ENCODE data around the gene DYRK1A. TPM values are rescaled to one million over a fixed set of nuclear protein-coding genes. Genes with fewer than 3 reads are reported as not detected.

The DYRK1A gene
- total and polyA plus RNA-seq, 10 of the 15 experiments (the other 5 are each of a cell fraction or from before 2014, with no cell fraction given): 2.4 to 68.6 (median 30.7) TPM

- no peak for TF ChIP-seq HDAC2 (IDR thresholded peaks at IDR 0.05)
- no peak for TF ChIP-seq SREBF1 (IDR thresholded peaks at IDR 0.05; ENCODE audit: low read length)
- TF ChIP-seq ZNF24 (IDR thresholded peaks at IDR 0.05): no peak
- TF ChIP-seq MYC (IDR thresholded peaks at IDR 0.05; ENCODE audit: insufficient read depth, insufficient read length, insufficient replicate concordance, low read length, severe bottlenecking): no peak
- no peak for TF ChIP-seq SP1 (IDR thresholded peaks at IDR 0.05; ENCODE audit: low read depth, low read length)
- no peak for TF ChIP-seq CEBPB (IDR thresholded peaks at IDR 0.05; ENCODE audit: borderline replicate concordance in 1 of 2, low read depth in 2 of 2, low read length in 2 of 2)
Measured at GRCh38 chr21:37529649-37530048, 163.1 kb downstream of the DYRK1A start (continued).

GRCh38 chr21:37530901-37531351 is 164.4 kb downstream of the DYRK1A start:
- H3K9ac ChIP-seq (ENCODE audit: control insufficient read depth, insufficient read depth, low read length): no peak overlapping the region
- no peak for DNase-seq (ENCODE audit: low read depth, low spot score)
- ATAC-seq: no peak
- ChIA-PET SMC1A (ENCODE audit: uncharacterized antibody, unreplicated experiment) (interaction anchor here (0.9 to 2.3 kb wide), 3 partner anchors 19 to 33 kb away, joined by 3 to 8 read pairs (median 4); no protein-coding TSS in a partner anchor), RAD21 (ENCODE audit: unreplicated experiment) (interaction anchor here (2.0 kb wide), 1 partner anchor 33 kb away, joined by 5 read pairs; no protein-coding TSS in a partner anchor), POLR2A (interaction anchor here (0.6 to 1.0 kb wide), 2 partner anchors 33 to 1621 kb away, joined by 3 read pairs; no protein-coding TSS in a partner anchor), CTCF (interaction anchor here (1.0 kb wide), 1 partner anchor 27 kb away, joined by 3 read pairs; no protein-coding TSS in a partner anchor)
- H3K79me2 ChIP-seq (ENCODE audit: control insufficient read depth, insufficient read depth, low read length): no peaks in the 10 kb centered on the region
- intact Hi-C loops (cut with micrococcal nuclease; ENCODE audit: unreplicated experiment) (no loop called here), in situ Hi-C loops (cut with MboI) (no loop called here)
- no peak overlapping the region for H3K4me2 ChIP-seq (ENCODE audit: control insufficient read depth, insufficient read depth)
- H3K9me3 ChIP-seq (replicated peaks; ENCODE audit: control insufficient read depth, insufficient read depth, low read length): no peaks in the 10 kb centered on the region; the same call in 2 of the 3 replicates
- H2AFZ ChIP-seq (ENCODE audit: control insufficient read depth, low read depth, low read length): no peak overlapping the region
- no peaks in the 10 kb centered on the region; a peak in 1 of 4 replicates for H3K27me3 ChIP-seq (replicated peaks in 1 of 2; ENCODE audit: control insufficient read depth in 2 of 2, insufficient read depth in 2 of 2, low read length in 1 of 2)
- no peak for FAIRE-seq
- H4K20me1 ChIP-seq (ENCODE audit: control insufficient read depth, insufficient read depth): no peaks in the 10 kb centered on the region
- H3K4me1 ChIP-seq (ENCODE audit: control insufficient read depth, insufficient read depth, low read length): peaks cover 3% of the 10 kb centered on the region; the same call in 1 of the 2 replicates
- no peaks in the 10 kb centered on the region for H3K36me3 ChIP-seq (ENCODE audit: control insufficient read depth in 2 of 2, insufficient read depth in 2 of 2, low read length in 1 of 2)
- H3K27ac ChIP-seq (ENCODE audit: control insufficient read depth, insufficient read depth): no peak overlapping the region
- BruUV-seq (replicated peaks): no TSS peak
- H3K4me3 ChIP-seq: no peak overlapping the region
- 64% methylated on average over 13 of the region's 13 CpGs for WGBS (ENCODE audit: insufficient coverage, insufficient replicate concordance, low lambda C conversion rate, missing lambda C conversion rate)
- TF ChIP-seq NRF1 (conservative IDR thresholded peaks at IDR 0.05; ENCODE audit: low read depth, low read length): no peak
- no peak for TF ChIP-seq NR2C1 (IDR thresholded peaks at IDR 0.05)
- no peak for TF ChIP-seq PAX5 (IDR thresholded peaks at IDR 0.05; ENCODE audit: borderline replicate concordance, low read depth, low read length)
- TF ChIP-seq ZNF687 (IDR thresholded peaks at IDR 0.05): no peak
- no peak for TF ChIP-seq PAX8 (IDR thresholded peaks at IDR 0.05)
- no peak for TF ChIP-seq ZBTB4 (CRISPR knock-in tag; IDR thresholded peaks at IDR 0.05)
- no peak for TF ChIP-seq RCOR1 (conservative IDR thresholded peaks at IDR 0.05; ENCODE audit: low read depth, low read length)
- no peak for TF ChIP-seq NR2F1 (conservative IDR thresholded peaks at IDR 0.05)
- no peak for TF ChIP-seq DPF2 (IDR thresholded peaks at IDR 0.05)
- no peak for TF ChIP-seq POLR2A (IDR thresholded peaks at IDR 0.05; ENCODE audit: low read depth, low read length)
- no peak for TF ChIP-seq MEF2A (IDR thresholded peaks at IDR 0.05; ENCODE audit: insufficient read depth, low read depth, low read length)
- TF ChIP-seq FOXM1 (IDR thresholded peaks at IDR 0.05; ENCODE audit: low read depth, low read length): no peak

Measured in GM12878 (cell line).